HG03469 (cell line): ENCODE measurements around the gene SDR42E1.

ENCODE experiments used
- ATAC-seq: cut with Tn5 transposase; IDR thresholded peaks from one replicate; pipeline ENCODE4 v1.9.1; 2021; ENCODE audit warnings: mild to moderate bottlenecking, moderate library complexity, moderate number of reproducible peaks; ENCODE audit not compliant: unreplicated experiment

Gene SDR42E1

GRCh38 chr16:82011199-82011641 is at the start of gene SDR42E1:
Gene SDR42E1 (minus strand): TSS chr16:82011470. CDS start chr16:82000858, 10,612 bp downstream.
- peak; percentile 83 for ATAC-seq

- no peak for ATAC-seq
These were observed 48.7 kb upstream of the SDR42E1 start for GRCh38 chr16:82059983-82060421.

- no peak for ATAC-seq
These were observed 48.1 kb upstream of the SDR42E1 start for GRCh38 chr16:82059161-82059982.

GRCh38 chr16:82056550-82056896 is 45.3 kb upstream of the SDR42E1 start:
- ATAC-seq, result no peak

- no peak for ATAC-seq
These were observed 44.7 kb upstream of the SDR42E1 start for GRCh38 chr16:82055728-82056549.

- ATAC-seq, result no peak
These were observed 43.8 kb upstream of the SDR42E1 start for GRCh38 chr16:82055117-82055516.

- no peak for ATAC-seq
These were observed 40.4 kb upstream of the SDR42E1 start for GRCh38 chr16:82051656-82052055.

- no peak for ATAC-seq
These were observed 39.7 kb upstream of the SDR42E1 start for GRCh38 chr16:82050909-82051357.

- ATAC-seq, result no peak
These were observed 39.2 kb upstream of the SDR42E1 start for GRCh38 chr16:82050506-82050905.

- no peak for ATAC-seq
These were observed 38.2 kb upstream of the SDR42E1 start for GRCh38 chr16:82049484-82049883.

- no peak for ATAC-seq
These were observed 36.5 kb upstream of the SDR42E1 start for GRCh38 chr16:82047787-82048186.

- no peak for ATAC-seq
These were observed 36.1 kb upstream of the SDR42E1 start for GRCh38 chr16:82047374-82047773.

GRCh38 chr16:82046941-82047340 is 35.7 kb upstream of the SDR42E1 start:
- ATAC-seq, result no peak

- no peak for ATAC-seq
These were observed 35.3 kb upstream of the SDR42E1 start for GRCh38 chr16:82046541-82046940.

GRCh38 chr16:82045465-82045864 is 34.2 kb upstream of the SDR42E1 start:
- no peak for ATAC-seq

GRCh38 chr16:82044585-82044911 is 33.3 kb upstream of the SDR42E1 start:
- no peak for ATAC-seq

GRCh38 chr16:82043680-82044584 is 32.7 kb upstream of the SDR42E1 start:
- ATAC-seq, result no peak

- no peak for ATAC-seq
These were observed 31.6 kb upstream of the SDR42E1 start for GRCh38 chr16:82042846-82043245.

- ATAC-seq, result no peak
These were observed 30.9 kb upstream of the SDR42E1 start for GRCh38 chr16:82042144-82042543.

- ATAC-seq, result no peak
These were observed 30.3 kb upstream of the SDR42E1 start for GRCh38 chr16:82041542-82041941.

GRCh38 chr16:82040296-82040695 is 29.0 kb upstream of the SDR42E1 start:
- ATAC-seq, result no peak
